Activated T-cell treated with anti-CD3 and anti-CD28 coated beads for 48 hours (primary cell): ENCODE data around the gene CHURC1.
A peak's percentile ranks its signal among the peaks of the same experiment; 100 is the strongest.

Experiments used
- DNase-seq: peaks from one replicate; pipeline ENCODE4 v3.0.0-alpha.2; 2020; ENCODE audit warnings: low read depth

CHURC1 gene

DNA sequence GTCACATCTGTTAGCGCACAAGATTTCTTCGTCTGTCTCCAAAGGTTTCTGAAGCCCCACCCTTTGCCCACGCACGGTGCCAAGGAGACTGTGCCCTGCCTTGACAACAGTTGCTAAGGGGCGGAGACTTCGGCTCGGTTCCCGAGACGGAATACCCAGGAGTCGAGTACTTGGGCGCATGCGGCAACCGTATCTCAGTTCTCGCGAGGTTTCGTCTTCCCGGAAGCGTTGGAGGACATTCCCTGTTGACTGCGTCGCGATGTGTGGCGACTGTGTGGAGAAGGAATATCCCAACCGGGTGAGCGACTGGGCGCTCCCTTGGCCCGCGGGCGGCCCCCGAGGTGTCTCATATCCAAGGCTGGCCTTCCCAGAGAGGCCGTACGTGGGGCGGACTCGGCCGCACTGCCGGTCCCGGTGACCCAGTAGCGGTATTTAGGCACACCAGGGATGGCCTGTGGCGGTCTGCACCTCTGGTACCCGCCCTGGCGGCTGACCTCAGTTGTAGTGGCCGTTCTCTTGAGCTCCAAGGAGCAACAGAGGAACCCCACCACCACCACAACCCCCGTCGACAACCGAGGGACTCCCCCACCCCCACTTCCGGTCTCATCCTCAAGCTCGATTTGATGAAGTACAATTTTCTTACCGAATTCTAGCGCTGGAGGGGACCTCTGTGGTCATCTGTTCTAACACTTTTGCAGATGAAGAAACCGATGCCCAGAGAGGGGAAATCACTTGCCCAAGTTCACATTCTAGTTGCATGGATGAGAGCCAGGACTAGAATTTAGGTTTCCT is at the start of gene CHURC1:
Gene CHURC1, plus strand, starts transcription at position 219 of the 792 bp plus-strand sequence. Its CDS starts 41 bp downstream, at position 260.
- DNase-seq: peak; percentile 92

DNA sequence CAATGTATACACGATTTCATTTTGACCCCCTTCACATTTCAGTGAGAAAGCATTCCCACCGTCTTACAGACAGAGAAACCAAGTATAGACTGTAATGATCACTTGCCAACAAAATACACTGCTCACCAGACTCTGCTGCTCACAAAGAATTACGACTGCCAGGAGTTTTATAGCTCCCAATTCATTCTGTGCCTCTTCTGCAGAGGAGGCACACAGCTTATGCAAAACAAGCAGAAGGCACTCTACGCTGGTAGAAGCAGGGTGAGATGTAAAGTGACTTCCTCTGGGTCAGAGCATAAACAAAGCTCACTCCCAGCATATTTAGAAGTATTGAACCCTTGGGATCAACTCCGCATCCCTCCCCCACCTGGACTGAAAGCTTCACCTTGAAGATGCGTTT is 49.1 kb upstream of the CHURC1 start:
- DNase-seq: no peak

DNA sequence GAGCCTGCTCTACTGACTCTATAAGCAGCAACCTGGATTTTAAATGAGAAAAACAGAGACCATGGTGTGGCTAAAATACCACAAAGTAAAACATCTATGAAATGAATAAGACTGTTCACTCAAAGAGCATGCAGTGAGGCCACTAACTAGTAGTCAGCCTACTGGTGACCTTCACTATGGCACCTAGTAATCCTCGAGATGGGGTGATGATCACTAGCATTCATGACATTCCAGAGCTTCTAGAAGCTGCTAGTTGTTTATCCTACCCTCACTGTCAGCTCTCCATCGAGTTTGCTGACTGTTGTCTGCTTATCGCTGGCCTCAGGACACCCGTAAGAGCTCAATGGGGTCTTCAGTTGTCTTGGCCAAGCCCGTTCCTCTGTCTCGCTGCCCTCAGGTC is 48.3 kb upstream of the CHURC1 start:
- DNase-seq: no peak

DNA sequence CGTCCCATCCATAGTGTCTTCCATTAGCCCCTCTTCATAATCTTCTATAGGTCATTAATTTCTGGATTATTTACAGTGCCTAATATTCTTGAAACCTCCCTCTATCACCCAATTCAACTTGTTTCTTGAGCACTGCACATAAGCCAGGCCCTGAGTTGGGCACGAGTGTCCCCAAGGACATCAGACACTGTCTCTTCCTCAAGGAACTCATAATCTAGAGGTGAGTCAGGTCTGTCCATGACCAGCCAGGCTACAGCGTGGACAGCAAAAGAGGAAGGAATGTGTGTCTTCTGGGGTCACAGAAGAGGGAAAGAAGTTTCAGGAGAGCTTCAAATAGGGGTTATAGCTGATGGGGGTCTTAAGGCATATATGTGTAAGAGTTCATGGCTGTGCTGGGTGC is 47.1 kb upstream of the CHURC1 start:
- no peak for DNase-seq

DNA sequence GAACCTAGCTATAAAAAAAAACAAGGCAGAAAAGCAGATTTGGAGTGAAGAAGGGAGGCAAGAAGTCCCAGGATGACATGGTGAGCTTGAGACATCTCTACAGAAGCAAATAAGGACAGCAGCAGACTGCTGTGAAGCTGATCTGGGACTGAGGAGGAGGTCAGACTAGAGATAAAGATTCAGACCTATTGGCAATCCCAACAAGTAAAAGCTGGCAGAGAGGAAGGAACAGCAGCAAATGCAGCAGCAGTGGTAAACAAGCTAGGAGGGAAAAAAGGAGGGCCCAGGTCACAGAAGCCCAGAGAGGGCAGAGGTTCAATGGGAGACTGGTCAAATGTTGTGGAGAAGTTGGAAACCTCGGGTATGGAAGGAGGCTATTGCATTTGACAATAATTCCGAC is 45.9 kb upstream of the CHURC1 start:
- no peak for DNase-seq

DNA sequence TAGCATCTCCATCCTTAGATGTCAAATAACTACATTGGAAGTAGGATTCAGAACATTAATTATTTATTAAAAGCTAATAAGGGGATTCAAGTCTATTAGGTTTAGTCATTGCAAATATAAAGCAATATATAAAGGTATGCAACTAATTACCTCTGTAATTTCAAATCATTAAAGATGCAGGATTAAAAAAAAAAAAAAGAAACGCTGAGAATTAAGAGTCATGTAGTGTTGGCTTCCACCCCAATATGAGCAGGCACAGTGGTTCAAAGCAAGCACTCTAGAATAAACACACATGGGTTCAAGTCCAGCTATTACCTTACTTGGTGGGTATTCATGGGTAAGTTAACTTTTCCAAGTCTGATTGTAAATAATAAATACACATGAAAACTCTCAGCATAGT is 45.4 kb upstream of the CHURC1 start:
- DNase-seq: no peak

DNA sequence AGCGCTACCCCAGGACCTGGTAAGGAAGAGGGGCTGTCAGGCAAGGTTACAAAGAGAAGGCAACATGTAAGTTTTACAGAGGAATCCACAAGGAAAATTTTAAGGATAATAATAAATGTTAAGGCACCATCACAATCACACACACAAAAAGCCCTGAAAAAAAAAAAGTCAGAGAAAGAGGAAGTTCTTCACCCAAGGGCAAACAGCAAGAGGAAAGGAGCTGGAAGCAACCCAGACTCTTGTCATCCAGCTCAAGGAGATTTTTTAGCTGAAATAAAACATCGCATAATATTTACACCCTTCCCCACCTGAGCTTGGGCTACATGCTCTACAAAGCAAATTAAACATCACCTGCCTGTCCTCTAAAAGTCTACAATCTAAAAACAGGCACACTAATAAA is 44.1 kb upstream of the CHURC1 start:
- no peak for DNase-seq

DNA sequence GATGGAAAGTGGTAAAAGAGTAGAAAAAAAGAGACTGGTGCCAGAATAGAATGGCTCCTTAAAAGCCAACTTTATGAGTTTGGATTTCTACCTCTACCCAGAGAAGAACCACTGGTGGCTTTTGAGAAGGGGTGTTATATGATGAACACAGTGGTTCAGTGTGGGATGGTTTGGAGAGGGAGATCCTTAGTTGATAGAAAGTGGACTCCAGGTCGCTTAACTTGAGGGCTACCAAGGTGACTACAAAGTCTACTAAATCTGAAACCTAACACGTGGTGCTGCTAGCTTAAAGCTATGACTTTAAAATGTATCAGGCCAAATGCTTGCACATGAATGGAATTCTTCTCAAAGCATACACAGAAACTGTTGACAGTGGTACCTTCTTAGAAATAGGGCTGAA is 42.9 kb upstream of the CHURC1 start:
- no peak for DNase-seq

DNA sequence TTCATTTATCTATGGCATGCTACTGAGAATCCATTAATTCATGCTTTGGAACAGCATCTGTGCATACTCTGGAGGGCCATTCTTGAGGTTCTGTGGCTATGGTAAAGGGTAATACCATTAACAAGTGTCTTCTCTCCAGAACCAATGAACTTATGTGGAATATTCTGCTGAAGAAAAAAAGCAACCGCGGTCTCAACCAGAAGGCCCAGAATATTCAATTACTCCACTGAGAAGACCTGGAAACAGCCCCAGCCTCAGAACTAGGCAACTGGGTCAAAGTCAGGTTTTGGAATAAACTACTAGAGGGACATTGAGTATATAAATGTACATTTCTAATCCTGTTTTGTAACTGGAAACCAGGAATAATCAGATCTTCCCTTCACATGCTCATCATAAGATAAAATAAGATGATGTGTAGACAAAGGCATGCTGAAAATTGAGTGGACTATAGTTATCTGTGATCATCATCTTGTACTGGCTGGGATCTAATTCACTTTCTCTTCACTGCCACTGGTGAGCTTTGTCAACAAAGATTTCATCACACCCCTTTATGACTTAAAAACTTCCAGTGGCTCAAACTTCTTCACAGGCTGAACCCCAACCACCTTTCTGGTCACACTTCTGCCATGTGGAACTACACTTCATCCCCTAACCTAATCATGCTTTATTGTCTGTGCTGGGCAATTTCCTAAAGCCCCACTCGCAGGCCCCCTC is 40.6 kb upstream of the CHURC1 start:
- no peak for DNase-seq

DNA sequence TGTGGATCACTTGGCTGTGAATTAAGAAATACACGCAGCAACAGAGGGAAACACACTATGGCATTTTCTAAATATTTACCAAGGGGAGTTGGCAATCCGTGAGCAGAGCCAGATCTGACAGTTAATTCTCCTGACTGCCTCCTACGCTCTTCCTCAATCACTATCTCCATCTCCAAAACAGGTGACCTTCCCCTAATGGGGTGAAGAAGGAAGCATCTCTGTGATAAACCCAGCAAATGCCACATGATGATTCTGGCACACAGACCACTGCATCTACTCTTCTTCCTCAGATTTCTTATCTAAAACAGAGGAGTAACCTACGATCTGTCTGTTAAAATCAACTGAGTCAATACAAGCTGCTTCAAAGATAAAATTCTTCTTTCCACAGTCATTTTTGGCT is 38.9 kb upstream of the CHURC1 start:
- no peak for DNase-seq

DNA sequence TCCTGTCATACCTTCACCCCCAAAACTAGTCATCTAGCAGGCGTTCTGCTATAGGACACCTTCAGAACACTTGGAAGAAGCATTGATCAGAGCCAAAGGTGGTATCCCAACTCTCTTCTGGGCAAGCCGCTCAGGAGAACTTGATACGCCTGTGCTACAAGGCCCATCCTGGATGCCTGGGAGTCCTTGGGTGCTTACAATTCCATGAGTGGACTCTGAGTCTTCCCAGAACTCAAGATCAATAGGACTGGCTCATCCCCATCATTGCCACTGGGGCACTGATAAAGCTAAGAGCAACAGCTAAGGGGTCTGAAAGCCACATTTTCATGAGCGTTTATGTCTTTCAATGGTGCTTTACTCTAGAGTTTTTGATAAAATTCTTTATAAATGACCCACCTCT is 36.4 kb upstream of the CHURC1 start:
- no peak for DNase-seq

DNA sequence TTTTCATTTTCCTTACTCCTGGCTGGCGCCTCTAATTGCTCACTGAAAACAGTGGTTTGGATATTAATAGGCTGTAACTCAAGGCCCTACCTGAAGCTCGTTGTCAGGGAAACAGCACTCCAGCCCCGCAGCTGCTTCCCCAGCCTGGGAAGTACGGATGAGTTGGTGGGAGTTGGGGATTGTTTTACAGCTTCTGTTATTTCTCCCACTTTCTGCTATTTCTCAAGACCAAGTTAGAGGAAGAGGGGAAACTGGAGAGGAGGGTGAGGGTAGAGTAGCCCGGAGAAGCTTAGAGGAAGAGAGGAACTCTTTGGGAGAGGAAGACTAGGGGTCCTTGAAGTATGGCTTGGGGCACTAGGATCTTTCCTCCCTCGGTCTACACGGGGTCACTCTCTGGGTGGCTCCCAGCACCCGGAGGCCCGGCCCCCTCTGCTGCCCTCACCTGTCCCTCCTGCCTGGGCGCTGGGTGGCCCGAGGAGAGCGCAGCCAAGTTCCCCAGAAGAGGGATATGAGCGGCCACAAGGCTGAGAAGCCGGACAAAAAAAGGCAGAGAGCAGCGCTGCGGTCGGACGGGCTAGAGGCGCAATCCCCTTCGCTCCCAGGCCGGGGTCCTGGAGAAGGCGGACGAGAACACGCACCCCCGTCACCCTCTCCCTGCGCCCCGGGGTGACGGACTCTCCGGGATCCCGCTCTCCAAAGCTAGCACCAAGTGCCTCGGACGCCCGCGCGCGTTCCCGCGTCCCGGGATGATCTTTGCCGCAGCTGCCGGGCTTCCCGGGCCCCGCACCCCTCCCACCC is 35.2 kb upstream of the CHURC1 start:
- DNase-seq: no peak

DNA sequence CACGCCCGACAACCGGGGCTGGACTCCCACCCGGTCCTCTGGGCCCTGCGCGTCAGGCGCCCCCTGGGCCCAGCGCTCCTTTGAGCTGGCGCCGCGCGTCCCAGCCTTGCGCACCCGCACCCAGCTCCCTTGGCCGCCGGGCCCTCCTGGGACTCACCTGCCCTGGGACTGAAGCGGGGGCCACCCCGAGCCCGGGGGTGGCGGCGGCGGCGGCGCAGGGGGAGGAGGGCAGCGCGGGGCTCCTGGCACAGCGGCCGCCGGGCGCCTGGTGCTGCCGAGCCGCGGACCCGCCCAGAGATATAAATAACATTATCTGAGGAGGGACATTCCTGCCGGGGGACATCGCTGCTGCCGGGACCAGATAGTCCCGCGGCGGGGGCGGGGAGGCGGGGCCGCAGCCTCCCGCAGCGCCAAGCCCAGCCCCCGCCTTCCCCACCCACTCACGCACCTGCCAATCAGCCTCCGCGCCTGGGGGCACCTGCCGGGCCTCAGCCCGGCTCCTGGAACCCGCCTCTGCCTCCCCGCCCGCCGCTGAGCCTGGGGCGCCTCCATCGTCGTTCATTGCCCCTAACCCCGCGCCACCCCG is 34.5 kb upstream of the CHURC1 start, which contains the start of gene SPTB:
Gene SPTB, minus strand, starts transcription at position 273 of the 586 bp plus-strand sequence. CDS start 56,813 bp downstream, outside the sequence.
- peak; percentile 45 for DNase-seq

DNA sequence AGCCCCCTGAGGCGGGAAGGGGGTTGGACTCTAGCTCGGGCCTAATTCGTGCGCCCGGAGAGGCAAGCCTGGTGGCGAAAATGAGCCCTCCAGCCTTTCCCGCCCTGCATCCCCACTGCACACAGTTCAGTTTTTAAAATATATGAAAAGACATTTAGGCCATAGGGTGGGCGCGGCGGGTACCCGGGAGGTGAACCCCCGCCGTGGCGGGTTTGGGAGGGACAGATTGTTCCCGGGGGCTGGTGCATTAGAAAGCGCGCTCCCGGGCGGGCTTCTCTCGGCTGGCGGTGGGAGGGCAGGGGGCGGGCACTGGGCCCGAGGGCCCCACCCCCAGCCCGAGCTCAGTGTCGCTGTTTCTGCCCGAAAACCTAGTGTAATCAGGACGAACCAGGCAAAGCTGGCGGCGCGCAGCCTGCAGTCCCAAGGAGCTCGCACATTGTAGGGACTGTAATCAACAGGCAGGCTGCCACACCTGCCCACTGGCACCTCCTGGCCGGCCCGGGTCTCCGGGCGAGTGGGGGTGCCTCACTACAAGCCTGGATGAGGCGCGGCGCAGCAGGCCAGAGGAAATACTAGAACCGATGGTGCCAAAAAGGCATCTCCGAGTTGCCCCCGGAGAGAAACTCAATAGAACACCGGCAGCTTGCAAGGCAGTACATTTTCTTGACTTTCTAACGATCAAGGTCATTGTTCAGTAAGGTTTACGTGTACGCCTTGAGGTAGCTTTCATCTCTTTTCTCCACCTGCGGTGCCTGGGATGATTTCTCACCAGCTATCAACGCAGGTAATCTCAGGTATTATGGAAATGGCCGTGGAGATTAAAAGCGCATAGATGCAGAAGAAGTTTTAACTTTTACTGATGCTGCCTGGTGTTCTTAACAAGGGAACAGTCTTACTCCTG is 33.8 kb upstream of the CHURC1 start:
- DNase-seq: peak; percentile 59

DNA sequence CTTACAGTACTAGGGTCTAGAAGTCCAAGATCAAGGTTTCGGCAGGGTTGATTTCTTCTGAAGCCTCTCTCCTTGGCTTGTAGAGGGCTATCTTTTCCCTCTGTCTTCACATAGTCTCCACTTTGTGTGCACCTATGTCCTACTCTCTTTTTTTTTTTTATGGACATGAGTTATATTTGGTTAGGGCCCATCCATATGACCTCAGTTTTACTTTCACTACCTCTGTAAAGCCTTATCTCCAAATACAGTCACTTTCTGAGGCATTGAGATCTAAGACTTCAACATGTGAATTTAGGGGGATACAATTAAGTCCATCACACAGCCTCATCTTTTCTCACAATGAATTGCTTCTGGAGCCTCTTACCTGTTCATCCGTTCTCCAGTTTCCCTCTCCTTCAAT is 28.7 kb upstream of the CHURC1 start:
- DNase-seq: no peak

DNA sequence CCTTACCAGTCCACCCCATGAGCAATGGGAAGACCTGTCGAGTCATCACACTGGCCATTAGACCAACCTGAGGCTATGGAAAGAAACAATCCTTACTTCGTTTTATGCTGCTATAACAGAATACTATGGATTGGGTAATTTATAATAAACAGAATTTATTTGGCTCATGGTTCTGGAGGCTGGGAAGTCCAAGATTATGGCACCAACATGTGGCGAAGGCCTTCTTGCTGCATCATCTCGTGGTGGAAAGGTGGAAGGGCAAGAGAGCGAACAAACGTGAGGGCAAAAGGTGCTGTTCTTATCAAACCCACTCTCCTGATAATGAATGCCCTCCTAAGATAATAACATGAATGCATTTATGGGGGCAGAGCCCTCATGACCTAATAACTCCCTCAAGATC is 24.9 kb upstream of the CHURC1 start:
- no peak for DNase-seq

DNA sequence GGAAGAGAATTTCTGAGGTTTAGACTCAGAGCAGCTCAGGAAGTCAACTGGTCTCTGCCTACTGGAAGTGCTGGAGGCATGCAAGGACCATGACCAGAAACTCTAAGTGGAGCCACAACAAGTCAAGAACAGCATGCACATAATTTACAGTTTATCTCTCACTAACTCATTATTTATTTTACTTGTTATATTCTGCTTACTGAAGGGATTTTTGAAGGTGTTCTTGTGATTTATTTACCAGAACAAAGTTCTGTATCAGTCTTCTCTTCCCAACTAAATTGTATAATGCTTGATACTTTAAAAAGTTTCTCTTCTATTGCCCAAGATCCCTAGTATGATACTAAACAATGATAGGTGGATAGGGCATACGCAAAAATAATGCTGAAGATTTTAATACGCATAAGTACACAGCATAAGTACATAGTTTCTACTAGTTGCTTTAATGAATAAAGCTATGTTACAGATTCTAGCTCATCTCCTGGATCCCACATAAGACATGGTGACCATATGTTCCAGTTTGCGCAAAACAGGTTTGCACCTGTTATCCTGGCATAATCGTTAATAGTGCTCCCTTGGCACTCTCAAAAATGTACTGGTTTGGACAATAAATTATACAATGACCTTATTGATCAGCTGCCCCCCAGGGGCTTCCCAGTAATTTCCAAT is 22.9 kb upstream of the CHURC1 start:
- DNase-seq: no peak

DNA sequence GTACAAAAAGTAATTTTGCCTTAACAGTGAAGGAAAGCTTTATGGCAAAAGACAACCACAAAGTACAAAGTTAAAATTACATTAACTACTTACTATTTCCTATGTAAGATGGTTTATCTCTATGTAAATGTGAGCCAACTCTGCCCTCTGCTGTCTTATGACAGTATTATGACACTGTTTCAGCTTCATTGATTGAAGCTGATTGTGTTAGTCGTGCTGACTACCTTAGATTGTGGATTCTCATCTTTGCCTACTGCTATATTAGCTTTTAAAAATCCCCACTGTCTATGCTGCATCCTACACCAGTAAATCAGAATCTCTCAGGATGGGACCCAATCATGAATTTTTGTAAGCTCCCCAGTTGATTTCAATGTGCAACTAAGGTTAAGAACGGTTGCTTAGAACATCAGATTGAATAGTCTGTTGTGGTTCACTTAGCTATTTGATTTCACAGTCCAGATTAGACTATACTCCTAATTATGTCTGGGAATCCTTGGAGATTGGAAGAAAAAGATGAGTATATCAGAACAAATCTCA is 22.3 kb upstream of the CHURC1 start:
- DNase-seq: no peak

DNA sequence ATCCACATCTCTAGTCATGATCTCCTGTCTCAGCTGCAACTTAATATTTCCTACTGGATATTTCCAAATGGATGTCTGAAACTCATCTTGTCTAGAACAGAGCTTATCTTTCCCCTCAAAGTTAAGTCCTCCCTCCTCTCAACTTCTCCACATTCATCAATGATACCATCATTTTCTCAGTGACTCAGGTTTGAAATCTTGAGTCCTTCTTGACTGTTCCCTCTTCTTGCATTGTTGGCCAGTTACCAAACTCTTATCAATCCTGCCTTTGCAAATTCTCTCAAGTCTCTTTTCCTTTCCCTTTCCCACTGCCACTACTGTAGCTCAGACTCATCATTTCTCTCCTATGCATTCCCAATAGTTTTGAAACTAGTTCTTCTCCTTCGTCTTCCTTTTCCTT is 14.3 kb upstream of the CHURC1 start:
- no peak for DNase-seq

DNA sequence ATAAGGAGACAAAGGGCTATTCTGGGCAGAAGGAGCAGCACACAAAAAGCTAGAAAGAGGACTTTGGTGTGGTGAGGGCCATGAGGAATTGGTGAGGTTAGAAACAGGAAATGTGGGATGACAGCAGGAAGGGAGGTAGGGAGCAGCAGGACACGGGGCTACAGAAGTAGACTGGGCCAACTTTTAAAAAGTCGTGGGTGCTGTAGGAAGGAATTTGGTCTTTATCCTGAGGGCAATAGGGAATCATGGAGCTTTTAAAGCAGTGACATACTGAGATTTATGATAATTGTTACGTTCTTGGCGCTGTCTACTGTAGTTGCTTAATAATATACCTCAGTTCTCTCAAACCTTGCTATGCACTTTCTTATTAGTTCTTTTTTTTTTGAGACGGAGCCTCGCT is 8.2 kb upstream of the CHURC1 start:
- DNase-seq: no peak
